Mesendoderm (in vitro differentiated cells): ENCODE measurements around the gene CDY2A.
"Not testable (repeated sequence)": the region's sequence is repeated elsewhere in the genome, so short reads cannot be mapped to it uniquely, and the experiment has no call there.

Experiments
- DNase-seq: peaks from one replicate; pipeline ENCODE4 v3.0.0; 2013
- H2AK5ac ChIP-seq: 2 replicates; pipeline ENCODE4 v1.6.1; 2013; ENCODE audit warnings: low read length, inconsistent platforms
- H2BK120ac ChIP-seq: 2 replicates; pipeline ENCODE4 v1.6.1; 2013; ENCODE audit warnings: low read depth, mild to moderate bottlenecking, low read length, moderate library complexity, mixed read lengths
- H2BK15ac ChIP-seq: replicated peaks from 2 replicates; pipeline ENCODE4 v1.6.1; 2013; ENCODE audit warnings: low read depth, mild to moderate bottlenecking, moderate library complexity
- H2BK5ac ChIP-seq: 2 replicates; pipeline ENCODE4 v1.6.1; 2013; ENCODE audit warnings: low read length, inconsistent platforms
- H3K18ac ChIP-seq: 2 replicates; pipeline ENCODE4 v1.6.1; 2013; ENCODE audit warnings: mild to moderate bottlenecking, low read length, mixed read lengths
- H3K23ac ChIP-seq: one replicate; pipeline ENCODE4 v1.6.1; 2013; ENCODE audit warnings: low read length
- H3K27ac ChIP-seq: 2 replicates; pipeline ENCODE4 v1.5.1; 2013; ENCODE audit warnings: low read depth, mild to moderate bottlenecking, inconsistent platforms, low read length, moderate library complexity
- H3K27me3 ChIP-seq: 2 replicates; pipeline ENCODE4 v1.6.1; 2013; ENCODE audit warnings: low read length, control low read depth, mild to moderate bottlenecking, inconsistent platforms; ENCODE audit not compliant: insufficient read depth, poor library complexity
- H3K36me3 ChIP-seq: 2 replicates; pipeline ENCODE4 v1.6.1; 2013; ENCODE audit warnings: low read length, inconsistent platforms; ENCODE audit not compliant: control insufficient read depth, insufficient read depth
- H3K4ac ChIP-seq: one replicate; pipeline ENCODE4 v1.6.1; 2013; ENCODE audit warnings: low read depth, mild to moderate bottlenecking, low read length, moderate library complexity
- H3K4me1 ChIP-seq: 2 replicates; pipeline ENCODE4 v1.6.1; 2013; ENCODE audit warnings: low read depth, low read length, inconsistent platforms; ENCODE audit not compliant: control insufficient read depth
- H3K4me2 ChIP-seq: 2 replicates; pipeline ENCODE4 v1.6.1; 2013; ENCODE audit warnings: low read length
- H3K4me3 ChIP-seq: 2 replicates; pipeline ENCODE4 v1.5.1; 2013; ENCODE audit warnings: mild to moderate bottlenecking, low read length
- H3K56ac ChIP-seq: one replicate; pipeline ENCODE4 v1.6.1; 2013; ENCODE audit warnings: low read length
- H3K79me1 ChIP-seq: 2 replicates; pipeline ENCODE4 v1.6.1; 2013; ENCODE audit warnings: low read length, inconsistent platforms
- H3K79me2 ChIP-seq: 2 replicates; pipeline ENCODE4 v1.6.1; 2013; ENCODE audit warnings: mild to moderate bottlenecking, low read length; ENCODE audit not compliant: control insufficient read depth, insufficient read depth
- H3K9ac ChIP-seq: 2 replicates; pipeline ENCODE4 v1.6.1; 2013; ENCODE audit warnings: low read length, inconsistent platforms
- H4K5ac ChIP-seq: one replicate; pipeline ENCODE4 v1.6.1; 2013; ENCODE audit warnings: low read length
- H4K8ac ChIP-seq: one replicate; pipeline ENCODE4 v1.6.1; 2013; ENCODE audit warnings: low read depth, mild to moderate bottlenecking, control low read depth, low read length, moderate library complexity
- WGBS: extraction: QIAGEN DNeasy Blood & Tissue Kit; methylation state at CpG from one replicate; pipeline ENCODE4 v1.1.7; 2013; ENCODE audit warnings: low lambda C conversion rate, missing lambda C conversion rate; ENCODE audit not compliant: insufficient coverage; ENCODE audit errors: extremely low coverage; 5-methylcytosine and 5-hydroxymethylcytosine counted together

Gene CDY2A

DNA sequence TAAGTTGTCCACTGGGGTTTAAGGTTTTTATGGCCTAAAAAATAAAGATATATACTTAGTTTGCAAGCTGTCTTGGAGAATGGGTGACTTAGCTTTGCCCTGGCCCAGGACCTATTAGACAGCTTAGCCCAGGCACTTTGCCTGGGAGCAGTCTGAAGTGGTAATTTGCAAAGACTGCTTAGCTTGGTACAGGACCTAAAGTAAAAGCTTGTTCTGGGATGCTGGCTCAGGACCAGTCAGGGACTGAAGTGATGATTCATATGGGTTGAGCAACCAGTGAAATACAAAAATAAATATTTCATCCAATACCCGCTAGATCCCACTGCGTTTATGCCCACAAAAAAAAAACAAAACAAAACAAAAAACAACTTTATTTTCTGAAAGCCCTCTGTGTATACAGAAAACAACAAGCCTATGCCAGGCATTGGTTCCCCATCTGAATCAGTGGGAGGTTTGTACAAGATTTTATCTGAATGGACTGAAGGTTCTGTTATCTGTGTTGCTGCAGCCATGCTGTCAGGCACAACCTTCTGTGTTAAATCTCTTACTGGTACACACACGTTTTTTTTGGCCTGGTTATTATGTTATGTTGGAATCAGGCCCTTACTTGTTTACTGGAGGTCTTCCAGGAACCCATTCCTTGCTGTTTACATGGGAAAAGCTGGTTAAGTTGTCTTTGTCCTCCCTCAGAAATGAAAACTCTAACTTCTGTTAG, 8.7 kb downstream of the CDY2A start:
- H3K27ac ChIP-seq, H2BK120ac ChIP-seq, H3K18ac ChIP-seq, H4K8ac ChIP-seq, H3K56ac ChIP-seq, H3K27me3 ChIP-seq, H3K79me2 ChIP-seq, H3K4me3 ChIP-seq, H3K4me1 ChIP-seq, H3K4me2 ChIP-seq, H3K36me3 ChIP-seq, H3K4ac ChIP-seq, H3K79me1 ChIP-seq, DNase-seq, H4K5ac ChIP-seq, H3K9ac ChIP-seq, H2BK15ac ChIP-seq, H2AK5ac ChIP-seq, H2BK5ac ChIP-seq, H3K23ac ChIP-seq: not testable (repeated sequence)
- no CpG with 5 or more reads among the region's 3 CpGs for WGBS

DNA sequence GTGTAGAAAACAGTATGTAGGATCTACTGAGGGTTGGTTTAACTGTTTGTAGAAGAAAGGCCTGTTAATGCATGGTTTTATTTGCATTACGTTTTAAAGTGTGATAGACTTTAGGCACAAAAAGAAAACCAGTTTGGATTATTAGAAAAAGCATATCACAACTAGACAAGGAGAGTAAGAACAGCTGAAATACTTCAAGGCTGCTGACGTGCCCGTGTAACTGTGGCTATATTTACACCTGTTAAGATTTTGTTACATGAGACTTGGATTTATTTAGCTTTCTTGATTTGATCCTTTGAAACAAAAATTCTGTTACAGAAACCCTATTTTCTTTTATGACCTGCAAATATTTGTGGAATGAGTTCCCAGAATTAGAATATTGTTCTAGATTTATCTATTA, 9.3 kb downstream of the CDY2A start:
- not testable (repeated sequence) for H3K36me3 ChIP-seq, H3K56ac ChIP-seq, H3K4me3 ChIP-seq, H3K79me2 ChIP-seq, H3K4ac ChIP-seq, H2BK5ac ChIP-seq, H3K9ac ChIP-seq, DNase-seq, H4K8ac ChIP-seq, H2BK120ac ChIP-seq, H3K79me1 ChIP-seq, H3K4me2 ChIP-seq, H2BK15ac ChIP-seq, H3K23ac ChIP-seq, H3K4me1 ChIP-seq, H3K18ac ChIP-seq, H3K27ac ChIP-seq, H3K27me3 ChIP-seq, H4K5ac ChIP-seq, H2AK5ac ChIP-seq
- WGBS = no CpG with 5 or more reads among the region's 3 CpGs

DNA sequence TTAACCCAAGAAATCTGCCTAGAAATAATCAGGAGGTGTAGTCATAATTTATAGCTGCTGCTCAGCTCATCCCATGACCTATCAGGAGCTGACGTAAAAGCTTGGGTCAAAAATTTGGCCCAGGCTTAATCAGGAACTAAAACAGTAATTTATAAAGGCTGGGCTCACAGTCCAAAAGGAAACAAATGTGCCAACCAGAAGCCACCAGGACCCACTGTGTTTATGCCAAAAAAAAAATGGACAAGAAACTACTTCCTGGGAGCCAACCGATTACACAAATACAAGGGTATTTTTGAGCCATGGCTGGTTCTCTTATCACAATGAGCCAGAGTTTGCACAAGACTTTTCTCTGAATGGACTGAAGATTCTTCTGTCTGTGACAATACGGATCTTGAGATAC, 19.4 kb downstream of the CDY2A start:
- WGBS = no CpG with 5 or more reads among the region's 3 CpGs

DNA sequence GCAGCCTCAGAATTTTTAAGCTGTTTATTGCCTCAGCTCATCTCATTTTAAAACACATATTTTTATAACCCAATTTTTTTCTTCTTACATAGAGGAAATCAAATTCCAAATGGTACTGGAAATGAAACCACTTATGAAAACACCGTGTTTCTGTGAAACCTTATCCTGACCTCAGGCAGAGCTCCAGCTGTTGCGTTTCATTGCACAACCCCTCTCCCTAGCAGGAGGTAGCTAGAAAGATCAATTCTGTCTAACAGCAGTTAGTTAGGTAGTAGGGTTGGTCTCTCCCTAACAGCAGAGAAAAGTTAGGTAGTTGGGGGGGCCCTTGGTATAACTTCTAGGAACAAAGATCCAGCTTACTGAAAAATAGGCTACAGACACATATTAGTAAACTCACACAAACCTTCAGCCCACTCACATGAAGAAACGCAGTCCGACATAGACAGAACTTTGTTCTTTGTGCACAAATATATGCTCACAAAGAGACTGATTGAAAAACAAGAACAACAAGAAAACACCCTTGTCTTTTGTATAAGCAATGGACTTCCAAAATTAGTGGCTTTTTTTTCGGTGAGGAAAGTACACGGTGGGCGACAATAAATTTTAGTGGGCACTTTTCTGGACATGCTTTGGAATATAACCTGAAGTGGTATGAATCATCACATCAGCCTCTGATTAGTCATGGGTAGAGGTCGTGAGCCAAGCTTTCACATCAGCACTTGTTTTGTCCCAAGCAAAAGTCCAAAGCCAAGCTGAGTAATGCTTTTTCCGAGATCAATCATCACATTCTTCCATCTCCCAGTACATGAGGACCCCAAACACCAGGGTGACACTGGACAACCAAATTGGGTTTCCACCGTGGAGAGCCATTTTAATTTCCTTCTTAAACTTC, 22.8 kb downstream of the CDY2A start:
- not testable (repeated sequence) for H4K5ac ChIP-seq, H3K27me3 ChIP-seq, H3K27ac ChIP-seq, H3K18ac ChIP-seq, H2BK15ac ChIP-seq, H4K8ac ChIP-seq, H3K4me3 ChIP-seq, H3K79me2 ChIP-seq, H3K4me1 ChIP-seq, H2BK5ac ChIP-seq, H3K79me1 ChIP-seq, H3K9ac ChIP-seq, DNase-seq, H3K23ac ChIP-seq, H3K4ac ChIP-seq, H2AK5ac ChIP-seq, H3K56ac ChIP-seq, H3K4me2 ChIP-seq, H3K36me3 ChIP-seq, H2BK120ac ChIP-seq
- WGBS = no CpG with 5 or more reads among the region's 10 CpGs

More for the DNA sequence above, 19.4 kb downstream of the CDY2A start:
- not testable (repeated sequence) for H2BK15ac ChIP-seq, H3K79me2 ChIP-seq, H3K4me3 ChIP-seq, H3K79me1 ChIP-seq, H3K27ac ChIP-seq, H3K9ac ChIP-seq, H3K56ac ChIP-seq, H2BK120ac ChIP-seq, H2BK5ac ChIP-seq, H3K23ac ChIP-seq, H3K4ac ChIP-seq, H3K36me3 ChIP-seq, H3K27me3 ChIP-seq, DNase-seq, H3K4me2 ChIP-seq, H2AK5ac ChIP-seq, H4K5ac ChIP-seq, H3K4me1 ChIP-seq, H3K18ac ChIP-seq, H4K8ac ChIP-seq

DNA sequence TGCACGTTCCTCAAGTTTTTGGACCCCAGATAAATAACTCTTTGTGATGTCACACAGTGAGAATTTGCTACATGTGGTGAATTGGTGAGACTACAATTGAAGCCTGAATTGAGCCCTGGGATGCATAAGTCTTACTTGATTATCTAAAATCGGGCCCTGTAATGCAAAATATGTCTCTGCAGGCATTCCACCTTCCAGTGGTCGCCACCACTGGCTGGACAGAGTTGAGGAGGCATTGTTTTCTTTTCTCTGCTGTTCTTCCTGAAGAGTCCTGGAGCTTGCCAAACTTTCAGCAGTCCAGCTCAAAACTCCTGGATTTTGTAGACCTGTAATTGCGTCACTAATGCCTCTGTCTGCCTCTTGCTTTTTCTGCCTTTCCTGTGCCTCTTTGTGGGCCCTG, 23.5 kb downstream of the CDY2A start:
- not testable (repeated sequence) for H3K36me3 ChIP-seq, H2AK5ac ChIP-seq, H3K9ac ChIP-seq, DNase-seq, H3K79me2 ChIP-seq, H2BK15ac ChIP-seq, H3K4me1 ChIP-seq, H3K4ac ChIP-seq, H4K8ac ChIP-seq, H2BK5ac ChIP-seq, H3K4me2 ChIP-seq, H2BK120ac ChIP-seq, H3K4me3 ChIP-seq, H3K79me1 ChIP-seq, H3K27me3 ChIP-seq, H4K5ac ChIP-seq, H3K27ac ChIP-seq, H3K56ac ChIP-seq, H3K18ac ChIP-seq, H3K23ac ChIP-seq
- WGBS = no CpG with 5 or more reads among the region's 4 CpGs
